Breast epithelium (tissue), 3 donors: ENCODE results near the gene SFT2D3.

ENCODE experiments used
- POLR2A ChIP-seq: fragments of 450-650 bp; IDR thresholded peaks from one replicate; pipeline ENCODE4 v1.6.1; 2016; ENCODE audit warnings: antibody characterized with exemption, mild to moderate bottlenecking, moderate library complexity
- TF ChIP-seq, protein P1 (sequence below), 3 donors: fragments of 450-650 bp; IDR thresholded peaks; one replicate each; pipeline ENCODE4 v1.5.1; 2016 to 2017; ENCODE audit warnings: antibody characterized with exemption in 3 of 3, mild to moderate bottlenecking in 3 of 3, moderate library complexity in 3 of 3

DNA sequence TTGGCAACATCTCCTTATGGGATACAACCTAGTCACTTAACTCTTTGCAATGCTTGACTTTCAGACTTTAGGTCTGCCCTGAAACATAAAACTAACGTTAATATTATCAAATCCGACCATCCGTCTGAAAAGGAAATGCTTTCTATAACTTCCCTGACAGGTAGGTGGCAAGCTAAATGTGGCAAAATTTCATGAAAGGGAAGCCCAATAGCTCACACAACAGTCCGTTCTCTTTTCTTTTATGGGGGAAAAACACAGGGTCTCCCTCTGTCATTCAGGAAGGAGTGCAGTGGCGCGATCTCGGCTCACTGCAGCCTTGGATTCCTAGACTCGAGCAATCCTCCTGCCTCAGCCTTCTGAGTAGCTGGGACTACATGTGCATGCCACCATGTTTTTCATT is 52.9 kb downstream of the SFT2D3 start:
- TF ChIP-seq, protein P1, sequence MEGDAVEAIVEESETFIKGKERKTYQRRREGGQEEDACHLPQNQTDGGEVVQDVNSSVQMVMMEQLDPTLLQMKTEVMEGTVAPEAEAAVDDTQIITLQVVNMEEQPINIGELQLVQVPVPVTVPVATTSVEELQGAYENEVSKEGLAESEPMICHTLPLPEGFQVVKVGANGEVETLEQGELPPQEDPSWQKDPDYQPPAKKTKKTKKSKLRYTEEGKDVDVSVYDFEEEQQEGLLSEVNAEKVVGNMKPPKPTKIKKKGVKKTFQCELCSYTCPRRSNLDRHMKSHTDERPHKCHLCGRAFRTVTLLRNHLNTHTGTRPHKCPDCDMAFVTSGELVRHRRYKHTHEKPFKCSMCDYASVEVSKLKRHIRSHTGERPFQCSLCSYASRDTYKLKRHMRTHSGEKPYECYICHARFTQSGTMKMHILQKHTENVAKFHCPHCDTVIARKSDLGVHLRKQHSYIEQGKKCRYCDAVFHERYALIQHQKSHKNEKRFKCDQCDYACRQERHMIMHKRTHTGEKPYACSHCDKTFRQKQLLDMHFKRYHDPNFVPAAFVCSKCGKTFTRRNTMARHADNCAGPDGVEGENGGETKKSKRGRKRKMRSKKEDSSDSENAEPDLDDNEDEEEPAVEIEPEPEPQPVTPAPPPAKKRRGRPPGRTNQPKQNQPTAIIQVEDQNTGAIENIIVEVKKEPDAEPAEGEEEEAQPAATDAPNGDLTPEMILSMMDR (IDR thresholded peaks at IDR 0.05): no peak
- no peak for TF ChIP-seq POLR2A
